Esophagus squamous epithelium (tissue), 4 donors: ENCODE data around the gene FZR1.

Experiments
- CTCF ChIP-seq, 6 experiments: fragments of 450-650 bp in 4 of 6; fragments of 200-600 bp in 2 of 6; sonication (generic) in 2 of 6; IDR thresholded peaks; one replicate each; pipeline ENCODE4 v1.5.1; 2016 to 2019; ENCODE audit warnings: antibody characterized with exemption in 6 of 6, mild to moderate bottlenecking in 4 of 6, moderate library complexity in 4 of 6
- POLR2A ChIP-seq, 4 donors: fragments of 450-650 bp; IDR thresholded peaks; one replicate each; pipeline ENCODE4 v1.6.1; 2017; ENCODE audit warnings: antibody characterized with exemption in 4 of 4, mild to moderate bottlenecking in 4 of 4, moderate library complexity in 3 of 4

- TF ChIP-seq CTCF (IDR thresholded peaks at IDR 0.05), result no peak
- TF ChIP-seq POLR2A (IDR thresholded peaks at IDR 0.05), result no peak
These were observed 4.6 kb downstream of the FZR1 start for GRCh38 chr19:3510727-3511126.
